ENCODE measurements around the gene LGALS4. TPM values are rescaled to one million over a fixed set of nuclear protein-coding genes. Genes with fewer than 3 reads are reported as not detected.

LGALS4 gene
- total and polyA plus RNA-seq, 2 experiments from 2014 or later: 0.87 TPM; not detected in 1

DNA sequence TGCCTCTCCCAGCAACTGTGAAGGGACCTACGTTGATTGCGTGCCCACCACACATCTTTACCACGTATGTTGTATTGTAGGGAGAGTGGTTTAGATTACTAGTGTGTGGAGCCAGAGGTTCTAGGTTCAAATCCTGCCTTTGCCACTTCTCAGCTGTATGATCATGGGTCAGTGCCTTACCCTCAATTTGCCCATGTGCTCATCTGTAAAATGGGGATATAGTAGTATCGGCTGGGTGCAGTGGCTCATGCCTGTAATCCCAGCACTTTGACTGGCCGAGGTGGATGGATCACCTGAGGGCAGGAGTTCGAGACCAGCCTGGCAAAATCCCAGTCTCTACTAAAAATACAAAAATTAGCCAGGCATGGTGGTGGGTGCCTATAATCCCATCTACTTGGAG lies 578 bp upstream of the LGALS4 start:
- H3K4me1 ChIP-seq (ENCODE audit: insufficient read depth): no peaks in the 10 kb centered on the region
- H2AFZ ChIP-seq: no peak overlapping the region
- Mint-ChIP-seq H3K27ac (no peak overlapping the region), H3K9me3 (peaks cover 5% of the 10 kb centered on the region; the same call in 2 of the 3 replicates), H3K27me3 (ENCODE audit: insufficient read depth, low read depth, poor library complexity) (peaks cover 11% of the 10 kb centered on the region), H3K4me1 (no peaks in the 10 kb centered on the region), H3K4me3 (no peak overlapping the region), H3K36me3 (ENCODE audit: low read depth) (peaks cover 23% of the 10 kb centered on the region)
- no peaks in the 10 kb centered on the region for H3K79me2 ChIP-seq (replicated peaks; ENCODE audit: insufficient read depth)
- no peak overlapping the region for H3K4me2 ChIP-seq
- no peak overlapping the region for H3K27ac ChIP-seq (ENCODE audit: low read depth)
- DNase-seq (ENCODE audit: low spot score) (no peak), ATAC-seq (no peak)
- no peaks in the 10 kb centered on the region for H4K20me1 ChIP-seq (replicated peaks; ENCODE audit: insufficient read depth)
- no peak overlapping the region for H3K4me3 ChIP-seq
- no peaks in the 10 kb centered on the region for H3K27me3 ChIP-seq (ENCODE audit: insufficient read depth)
- H3K36me3 ChIP-seq (ENCODE audit: insufficient read depth): no peaks in the 10 kb centered on the region
- TF ChIP-seq ZNF114 (CRISPR knock-in tag; IDR thresholded peaks at IDR 0.05) (no peak), REST (IDR thresholded peaks at IDR 0.05; ENCODE audit: unreplicated experiment) (no peak), CREB1 (CRISPR knock-in tag; IDR thresholded peaks at IDR 0.05; ENCODE audit: low read depth) (no peak), NANOG (IDR thresholded peaks at IDR 0.05; ENCODE audit: borderline replicate concordance) (no peak), POLR2AphosphoS5 (IDR thresholded peaks at IDR 0.05; ENCODE audit: low read depth) (no peak), ZNF331 (CRISPR knock-in tag; IDR thresholded peaks at IDR 0.05; ENCODE audit: low read depth) (no peak), JUNB (IDR thresholded peaks at IDR 0.05; ENCODE audit: unreplicated experiment) (no peak)
- TF ChIP-seq, protein P1, sequence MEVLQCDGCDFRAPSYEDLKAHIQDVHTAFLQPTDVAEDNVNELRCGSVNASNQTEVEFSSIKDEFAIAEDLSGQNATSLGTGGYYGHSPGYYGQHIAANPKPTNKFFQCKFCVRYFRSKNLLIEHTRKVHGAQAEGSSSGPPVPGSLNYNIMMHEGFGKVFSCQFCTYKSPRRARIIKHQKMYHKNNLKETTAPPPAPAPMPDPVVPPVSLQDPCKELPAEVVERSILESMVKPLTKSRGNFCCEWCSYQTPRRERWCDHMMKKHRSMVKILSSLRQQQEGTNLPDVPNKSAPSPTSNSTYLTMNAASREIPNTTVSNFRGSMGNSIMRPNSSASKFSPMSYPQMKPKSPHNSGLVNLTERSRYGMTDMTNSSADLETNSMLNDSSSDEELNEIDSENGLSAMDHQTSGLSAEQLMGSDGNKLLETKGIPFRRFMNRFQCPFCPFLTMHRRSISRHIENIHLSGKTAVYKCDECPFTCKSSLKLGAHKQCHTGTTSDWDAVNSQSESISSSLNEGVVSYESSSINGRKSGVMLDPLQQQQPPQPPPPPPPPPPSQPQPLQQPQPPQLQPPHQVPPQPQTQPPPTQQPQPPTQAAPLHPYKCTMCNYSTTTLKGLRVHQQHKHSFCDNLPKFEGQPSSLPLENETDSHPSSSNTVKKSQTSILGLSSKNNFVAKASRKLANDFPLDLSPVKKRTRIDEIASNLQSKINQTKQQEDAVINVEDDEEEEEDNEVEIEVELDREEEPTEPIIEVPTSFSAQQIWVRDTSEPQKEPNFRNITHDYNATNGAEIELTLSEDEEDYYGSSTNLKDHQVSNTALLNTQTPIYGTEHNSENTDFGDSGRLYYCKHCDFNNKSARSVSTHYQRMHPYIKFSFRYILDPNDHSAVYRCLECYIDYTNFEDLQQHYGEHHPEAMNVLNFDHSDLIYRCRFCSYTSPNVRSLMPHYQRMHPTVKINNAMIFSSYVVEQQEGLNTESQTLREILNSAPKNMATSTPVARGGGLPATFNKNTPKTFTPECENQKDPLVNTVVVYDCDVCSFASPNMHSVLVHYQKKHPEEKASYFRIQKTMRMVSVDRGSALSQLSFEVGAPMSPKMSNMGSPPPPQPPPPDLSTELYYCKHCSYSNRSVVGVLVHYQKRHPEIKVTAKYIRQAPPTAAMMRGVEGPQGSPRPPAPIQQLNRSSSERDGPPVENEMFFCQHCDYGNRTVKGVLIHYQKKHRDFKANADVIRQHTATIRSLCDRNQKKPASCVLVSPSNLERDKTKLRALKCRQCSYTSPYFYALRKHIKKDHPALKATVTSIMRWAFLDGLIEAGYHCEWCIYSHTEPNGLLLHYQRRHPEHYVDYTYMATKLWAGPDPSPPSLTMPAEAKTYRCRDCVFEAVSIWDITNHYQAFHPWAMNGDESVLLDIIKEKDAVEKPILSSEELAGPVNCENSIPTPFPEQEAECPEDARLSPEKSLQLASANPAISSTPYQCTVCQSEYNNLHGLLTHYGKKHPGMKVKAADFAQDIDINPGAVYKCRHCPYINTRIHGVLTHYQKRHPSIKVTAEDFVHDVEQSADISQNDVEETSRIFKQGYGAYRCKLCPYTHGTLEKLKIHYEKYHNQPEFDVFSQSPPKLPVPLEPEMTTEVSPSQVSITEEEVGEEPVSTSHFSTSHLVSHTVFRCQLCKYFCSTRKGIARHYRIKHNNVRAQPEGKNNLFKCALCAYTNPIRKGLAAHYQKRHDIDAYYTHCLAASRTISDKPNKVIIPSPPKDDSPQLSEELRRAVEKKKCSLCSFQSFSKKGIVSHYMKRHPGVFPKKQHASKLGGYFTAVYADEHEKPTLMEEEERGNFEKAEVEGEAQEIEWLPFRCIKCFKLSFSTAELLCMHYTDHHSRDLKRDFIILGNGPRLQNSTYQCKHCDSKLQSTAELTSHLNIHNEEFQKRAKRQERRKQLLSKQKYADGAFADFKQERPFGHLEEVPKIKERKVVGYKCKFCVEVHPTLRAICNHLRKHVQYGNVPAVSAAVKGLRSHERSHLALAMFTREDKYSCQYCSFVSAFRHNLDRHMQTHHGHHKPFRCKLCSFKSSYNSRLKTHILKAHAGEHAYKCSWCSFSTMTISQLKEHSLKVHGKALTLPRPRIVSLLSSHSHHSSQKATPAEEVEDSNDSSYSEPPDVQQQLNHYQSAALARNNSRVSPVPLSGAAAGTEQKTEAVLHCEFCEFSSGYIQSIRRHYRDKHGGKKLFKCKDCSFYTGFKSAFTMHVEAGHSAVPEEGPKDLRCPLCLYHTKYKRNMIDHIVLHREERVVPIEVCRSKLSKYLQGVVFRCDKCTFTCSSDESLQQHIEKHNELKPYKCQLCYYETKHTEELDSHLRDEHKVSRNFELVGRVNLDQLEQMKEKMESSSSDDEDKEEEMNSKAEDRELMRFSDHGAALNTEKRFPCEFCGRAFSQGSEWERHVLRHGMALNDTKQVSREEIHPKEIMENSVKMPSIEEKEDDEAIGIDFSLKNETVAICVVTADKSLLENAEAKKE (CRISPR knock-in tag; IDR thresholded peaks at IDR 0.05): no peak
- TF ChIP-seq, protein P2, sequence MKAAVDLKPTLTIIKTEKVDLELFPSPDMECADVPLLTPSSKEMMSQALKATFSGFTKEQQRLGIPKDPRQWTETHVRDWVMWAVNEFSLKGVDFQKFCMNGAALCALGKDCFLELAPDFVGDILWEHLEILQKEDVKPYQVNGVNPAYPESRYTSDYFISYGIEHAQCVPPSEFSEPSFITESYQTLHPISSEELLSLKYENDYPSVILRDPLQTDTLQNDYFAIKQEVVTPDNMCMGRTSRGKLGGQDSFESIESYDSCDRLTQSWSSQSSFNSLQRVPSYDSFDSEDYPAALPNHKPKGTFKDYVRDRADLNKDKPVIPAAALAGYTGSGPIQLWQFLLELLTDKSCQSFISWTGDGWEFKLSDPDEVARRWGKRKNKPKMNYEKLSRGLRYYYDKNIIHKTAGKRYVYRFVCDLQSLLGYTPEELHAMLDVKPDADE (IDR thresholded peaks at IDR 0.05): no peak
- TF ChIP-seq, protein P3, sequence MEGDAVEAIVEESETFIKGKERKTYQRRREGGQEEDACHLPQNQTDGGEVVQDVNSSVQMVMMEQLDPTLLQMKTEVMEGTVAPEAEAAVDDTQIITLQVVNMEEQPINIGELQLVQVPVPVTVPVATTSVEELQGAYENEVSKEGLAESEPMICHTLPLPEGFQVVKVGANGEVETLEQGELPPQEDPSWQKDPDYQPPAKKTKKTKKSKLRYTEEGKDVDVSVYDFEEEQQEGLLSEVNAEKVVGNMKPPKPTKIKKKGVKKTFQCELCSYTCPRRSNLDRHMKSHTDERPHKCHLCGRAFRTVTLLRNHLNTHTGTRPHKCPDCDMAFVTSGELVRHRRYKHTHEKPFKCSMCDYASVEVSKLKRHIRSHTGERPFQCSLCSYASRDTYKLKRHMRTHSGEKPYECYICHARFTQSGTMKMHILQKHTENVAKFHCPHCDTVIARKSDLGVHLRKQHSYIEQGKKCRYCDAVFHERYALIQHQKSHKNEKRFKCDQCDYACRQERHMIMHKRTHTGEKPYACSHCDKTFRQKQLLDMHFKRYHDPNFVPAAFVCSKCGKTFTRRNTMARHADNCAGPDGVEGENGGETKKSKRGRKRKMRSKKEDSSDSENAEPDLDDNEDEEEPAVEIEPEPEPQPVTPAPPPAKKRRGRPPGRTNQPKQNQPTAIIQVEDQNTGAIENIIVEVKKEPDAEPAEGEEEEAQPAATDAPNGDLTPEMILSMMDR (conservative IDR thresholded peaks at IDR 0.05; ENCODE audit: low read depth in 2 of 2): no peak
- H3F3A ChIP-seq (replicated peaks; ENCODE audit: low read depth): no peaks in the 10 kb centered on the region
- no peaks in the 10 kb centered on the region for H3K9me2 ChIP-seq (ENCODE audit: insufficient read depth)

Data from GM23338 (cell line).